Measurements from ENCODE around the gene CDIPT. TPM values are rescaled to one million over a fixed set of nuclear protein-coding genes. Genes with fewer than 3 reads are reported as not detected.

CDIPT gene
- total and polyA plus RNA-seq, 9 donors = 29.0 to 52.8 (median 43.7) TPM

- DNase-seq = peak; percentile 55
Measured at GRCh38 chr16:29848420-29849297, 14.4 kb downstream of the CDIPT start.

GRCh38 chr16:29845656-29846055 is 17.4 kb downstream of the CDIPT start:
- Histone ChIP-seq H3K27ac (ENCODE audit: low read length) (no peak overlapping the region), H3K4me3 (ENCODE audit: low read length) (no peak overlapping the region), H3K27me3 (ENCODE audit: control insufficient read depth, insufficient read depth, low read length) (no peaks in the 10 kb centered on the region), H3K36me3 (ENCODE audit: control insufficient read depth, insufficient read depth, low read length) (peaks cover 27% of the 10 kb centered on the region), H3K4me1 (ENCODE audit: control insufficient read depth, insufficient read depth, low read length) (no peaks in the 10 kb centered on the region), H3K9me3 (replicated peaks; ENCODE audit: control insufficient read depth, low read depth, low read length) (no peaks in the 10 kb centered on the region)
- 91% methylated on average over 18 of the region's 18 CpGs for WGBS (ENCODE audit: insufficient coverage)
- DNase-seq = no peak

More at GRCh38 chr16:29848420-29849297, 14.4 kb downstream of the CDIPT start:
- Histone ChIP-seq H3K36me3 (ENCODE audit: control insufficient read depth, insufficient read depth, low read length) (peaks cover 23% of the 10 kb centered on the region), H3K9me3 (replicated peaks; ENCODE audit: control insufficient read depth, low read depth, low read length) (no peaks in the 10 kb centered on the region), H3K27me3 (ENCODE audit: control insufficient read depth, insufficient read depth, low read length) (no peaks in the 10 kb centered on the region), H3K27ac (ENCODE audit: low read length) (no peak overlapping the region), H3K4me1 (ENCODE audit: control insufficient read depth, insufficient read depth, low read length) (no peaks in the 10 kb centered on the region), H3K4me3 (ENCODE audit: low read length) (no peak overlapping the region)
- 26% methylated on average over 8 of the region's 15 CpGs for WGBS (ENCODE audit: insufficient coverage)

- Histone ChIP-seq H3K27ac (ENCODE audit: low read length) (no peak overlapping the region), H3K27me3 (ENCODE audit: control insufficient read depth, insufficient read depth, low read length) (no peaks in the 10 kb centered on the region), H3K9me3 (replicated peaks; ENCODE audit: control insufficient read depth, low read depth, low read length) (no peaks in the 10 kb centered on the region), H3K4me3 (ENCODE audit: low read length) (no peak overlapping the region), H3K4me1 (ENCODE audit: control insufficient read depth, insufficient read depth, low read length) (no peaks in the 10 kb centered on the region), H3K36me3 (ENCODE audit: control insufficient read depth, insufficient read depth, low read length) (peaks cover 27% of the 10 kb centered on the region)
- WGBS (ENCODE audit: insufficient coverage) = 79% methylated on average over 18 of the region's 28 CpGs
- DNase-seq = no peak
Measured at GRCh38 chr16:29844575-29845331, 18.3 kb downstream of the CDIPT start.

GRCh38 chr16:29843931-29844330 is 19.1 kb downstream of the CDIPT start:
- H3K4me1 ChIP-seq (ENCODE audit: control insufficient read depth, insufficient read depth, low read length) = no peaks in the 10 kb centered on the region
- no peak overlapping the region for H3K27ac ChIP-seq (ENCODE audit: low read length)
- H3K4me3 ChIP-seq (ENCODE audit: low read length) = no peak overlapping the region
- no peak for DNase-seq
- peaks cover 27% of the 10 kb centered on the region for H3K36me3 ChIP-seq (ENCODE audit: control insufficient read depth, insufficient read depth, low read length)
- H3K27me3 ChIP-seq (ENCODE audit: control insufficient read depth, insufficient read depth, low read length) = no peaks in the 10 kb centered on the region
- 81% methylated on average over 6 of the region's 8 CpGs for WGBS (ENCODE audit: insufficient coverage)
- H3K9me3 ChIP-seq (replicated peaks; ENCODE audit: control insufficient read depth, low read depth, low read length) = no peaks in the 10 kb centered on the region

GRCh38 chr16:29842732-29843346 is 20.2 kb downstream of the CDIPT start:
- Histone ChIP-seq H3K27ac (ENCODE audit: low read length) (no peak overlapping the region), H3K27me3 (ENCODE audit: control insufficient read depth, insufficient read depth, low read length) (no peaks in the 10 kb centered on the region), H3K9me3 (replicated peaks; ENCODE audit: control insufficient read depth, low read depth, low read length) (no peaks in the 10 kb centered on the region), H3K36me3 (ENCODE audit: control insufficient read depth, insufficient read depth, low read length) (peaks cover 27% of the 10 kb centered on the region), H3K4me1 (ENCODE audit: control insufficient read depth, insufficient read depth, low read length) (no peaks in the 10 kb centered on the region), H3K4me3 (ENCODE audit: low read length) (no peak overlapping the region)
- no peak for DNase-seq
- WGBS (ENCODE audit: insufficient coverage) = 58% methylated on average over 4 of the region's 9 CpGs

GRCh38 chr16:29841631-29842030 is 21.4 kb downstream of the CDIPT start:
- Histone ChIP-seq H3K4me3 (ENCODE audit: low read length) (no peak overlapping the region), H3K4me1 (ENCODE audit: control insufficient read depth, insufficient read depth, low read length) (no peaks in the 10 kb centered on the region), H3K27me3 (ENCODE audit: control insufficient read depth, insufficient read depth, low read length) (no peaks in the 10 kb centered on the region), H3K9me3 (replicated peaks; ENCODE audit: control insufficient read depth, low read depth, low read length) (no peaks in the 10 kb centered on the region), H3K36me3 (ENCODE audit: control insufficient read depth, insufficient read depth, low read length) (peaks cover 27% of the 10 kb centered on the region), H3K27ac (ENCODE audit: low read length) (no peak overlapping the region)
- DNase-seq = no peak
- 87% methylated on average over 23 of the region's 23 CpGs for WGBS (ENCODE audit: insufficient coverage)

- WGBS (ENCODE audit: insufficient coverage) = 82% methylated on average over 9 of the region's 10 CpGs
- DNase-seq = no peak
- H3K4me1 ChIP-seq (ENCODE audit: control insufficient read depth, insufficient read depth, low read length) = no peaks in the 10 kb centered on the region
- no peak overlapping the region for H3K4me3 ChIP-seq (ENCODE audit: low read length)
- H3K36me3 ChIP-seq (ENCODE audit: control insufficient read depth, insufficient read depth, low read length) = peaks cover 21% of the 10 kb centered on the region
- H3K27me3 ChIP-seq (ENCODE audit: control insufficient read depth, insufficient read depth, low read length) = no peaks in the 10 kb centered on the region
- H3K9me3 ChIP-seq (replicated peaks; ENCODE audit: control insufficient read depth, low read depth, low read length) = no peaks in the 10 kb centered on the region
- H3K27ac ChIP-seq (ENCODE audit: low read length) = no peak overlapping the region
Measured at GRCh38 chr16:29840240-29840639, 22.8 kb downstream of the CDIPT start.

GRCh38 chr16:29839822-29840221 is 23.2 kb downstream of the CDIPT start:
- no peaks in the 10 kb centered on the region for H3K4me1 ChIP-seq (ENCODE audit: control insufficient read depth, insufficient read depth, low read length)
- no peak for DNase-seq
- WGBS (ENCODE audit: insufficient coverage) = 0% methylated on average over 1 of the region's 6 CpGs
- H3K4me3 ChIP-seq (ENCODE audit: low read length) = no peak overlapping the region
- H3K9me3 ChIP-seq (replicated peaks; ENCODE audit: control insufficient read depth, low read depth, low read length) = no peaks in the 10 kb centered on the region
- H3K27me3 ChIP-seq (ENCODE audit: control insufficient read depth, insufficient read depth, low read length) = no peaks in the 10 kb centered on the region
- H3K27ac ChIP-seq (ENCODE audit: low read length) = no peak overlapping the region
- H3K36me3 ChIP-seq (ENCODE audit: control insufficient read depth, insufficient read depth, low read length) = peaks cover 23% of the 10 kb centered on the region

- H3K27ac ChIP-seq (ENCODE audit: low read length) = no peak overlapping the region
- no peaks in the 10 kb centered on the region for H3K4me1 ChIP-seq (ENCODE audit: control insufficient read depth, insufficient read depth, low read length)
- 84% methylated on average over 5 of the region's 5 CpGs for WGBS (ENCODE audit: insufficient coverage)
- H3K9me3 ChIP-seq (replicated peaks; ENCODE audit: control insufficient read depth, low read depth, low read length) = no peaks in the 10 kb centered on the region
- no peak overlapping the region for H3K4me3 ChIP-seq (ENCODE audit: low read length)
- H3K27me3 ChIP-seq (ENCODE audit: control insufficient read depth, insufficient read depth, low read length) = no peaks in the 10 kb centered on the region
- DNase-seq = no peak
- H3K36me3 ChIP-seq (ENCODE audit: control insufficient read depth, insufficient read depth, low read length) = peaks cover 25% of the 10 kb centered on the region
Measured at GRCh38 chr16:29837841-29838240, 25.2 kb downstream of the CDIPT start.

- Histone ChIP-seq H3K27me3 (ENCODE audit: control insufficient read depth, insufficient read depth, low read length) (no peaks in the 10 kb centered on the region), H3K9me3 (replicated peaks; ENCODE audit: control insufficient read depth, low read depth, low read length) (no peaks in the 10 kb centered on the region), H3K36me3 (ENCODE audit: control insufficient read depth, insufficient read depth, low read length) (peaks cover 21% of the 10 kb centered on the region), H3K27ac (ENCODE audit: low read length) (no peak overlapping the region), H3K4me1 (ENCODE audit: control insufficient read depth, insufficient read depth, low read length) (no peaks in the 10 kb centered on the region), H3K4me3 (ENCODE audit: low read length) (no peak overlapping the region)
- 69% methylated on average over 9 of the region's 15 CpGs for WGBS (ENCODE audit: insufficient coverage)
- no peak for DNase-seq
Measured at GRCh38 chr16:29836623-29837022, 26.4 kb downstream of the CDIPT start.
